IPS DF 4.7 (cell line): ENCODE results near the gene RBM27.
"Not testable (repeated sequence)": the region's sequence is repeated elsewhere in the genome, so short reads cannot be mapped to it uniquely, and the experiment has no call there.

ENCODE experiments used
- DNase-seq: peaks from one replicate; pipeline ENCODE4 v3.0.0-alpha.2; 2013; ENCODE audit warnings: low spot score; ENCODE audit errors: extremely low read depth

The RBM27 gene

GRCh38 chr5:146205499-146206202 is 2.2 kb downstream of the RBM27 start:
- DNase-seq: no peak

GRCh38 chr5:146206257-146206656 is 2.9 kb downstream of the RBM27 start:
- DNase-seq: no peak

GRCh38 chr5:146208916-146209522 is 5.6 kb downstream of the RBM27 start:
- no peak for DNase-seq

GRCh38 chr5:146209714-146210113 is 6.3 kb downstream of the RBM27 start:
- DNase-seq: no peak

- not testable (repeated sequence) for DNase-seq
Observed at GRCh38 chr5:146210810-146211209, 7.4 kb downstream of the RBM27 start.

- DNase-seq: no peak
Observed at GRCh38 chr5:146213210-146213826, 9.9 kb downstream of the RBM27 start.

- not testable (repeated sequence) for DNase-seq
Observed at GRCh38 chr5:146214881-146215280, 11.5 kb downstream of the RBM27 start.

- DNase-seq: no peak
Observed at GRCh38 chr5:146218168-146218567, 14.8 kb downstream of the RBM27 start.

- no peak for DNase-seq
Observed at GRCh38 chr5:146219243-146219642, 15.8 kb downstream of the RBM27 start.

- no peak for DNase-seq
Observed at GRCh38 chr5:146221234-146221633, 17.8 kb downstream of the RBM27 start.

- no peak for DNase-seq
Observed at GRCh38 chr5:146222005-146222404, 18.6 kb downstream of the RBM27 start.

- DNase-seq: no peak
Observed at GRCh38 chr5:146223179-146223578, 19.8 kb downstream of the RBM27 start.

- no peak for DNase-seq
Observed at GRCh38 chr5:146229222-146229621, 25.8 kb downstream of the RBM27 start.

- no peak for DNase-seq
Observed at GRCh38 chr5:146232223-146232622, 28.8 kb downstream of the RBM27 start.

- no peak for DNase-seq
Observed at GRCh38 chr5:146233441-146233840, 30.0 kb downstream of the RBM27 start.

GRCh38 chr5:146238973-146239372 is 35.6 kb downstream of the RBM27 start:
- DNase-seq: no peak

GRCh38 chr5:146240951-146241350 is 37.5 kb downstream of the RBM27 start:
- no peak for DNase-seq

- DNase-seq: no peak
Observed at GRCh38 chr5:146243247-146243646, 39.8 kb downstream of the RBM27 start.

- DNase-seq: no peak
Observed at GRCh38 chr5:146248561-146248960, 45.2 kb downstream of the RBM27 start.

GRCh38 chr5:146249801-146250200 is 46.4 kb downstream of the RBM27 start:
- no peak for DNase-seq
